Gastroesophageal sphincter (tissue), 4 donors: Measurements from ENCODE around the gene LNPK. TPM values are rescaled to one million over a fixed set of nuclear protein-coding genes. Genes with fewer than 3 reads are reported as not detected.
"Not testable (repeated sequence)": the region's sequence is repeated elsewhere in the genome, so short reads cannot be mapped to it uniquely, and the experiment has no call there.

Experiments used
- ATAC-seq: fragments of 150-250 bp; one replicate; pipeline ENCODE4 v1.9.1; 2016; ENCODE audit warnings: mild to moderate bottlenecking, moderate library complexity
- H3K27ac ChIP-seq, 4 donors: fragments of 200-600 bp; sonication (generic) in 3 of 4; 1 replicate in 3 of 4; 2 replicates in 1 of 4; pipeline ENCODE4 v1.5.1; 2016 to 2019
- H3K27me3 ChIP-seq: fragments of 200-600 bp; sonication (generic); one replicate; pipeline ENCODE4 v1.5.1; 2019
- H3K36me3 ChIP-seq, 2 donors: fragments of 200-600 bp; sonication (generic); one replicate each; pipeline ENCODE4 v1.5.1; 2019; ENCODE audit warnings: control low read depth in 1 of 2
- H3K4me1 ChIP-seq, 3 donors: fragments of 200-600 bp; sonication (generic); 1 replicate in 2 of 3; 2 replicates in 1 of 3; pipeline ENCODE4 v1.5.1; 2016 to 2019; ENCODE audit warnings: control low read depth in 2 of 3
- H3K4me3 ChIP-seq, 2 donors: fragments of 200-600 bp; sonication (generic); one replicate each; pipeline ENCODE4 v1.5.1; 2019; ENCODE audit warnings: mild to moderate bottlenecking in 1 of 2, moderate library complexity in 1 of 2
- H3K9me3 ChIP-seq, 3 donors: fragments of 200-600 bp; sonication (generic); one replicate each; pipeline ENCODE4 v1.5.1; 2017 to 2019; ENCODE audit warnings: control low read depth in 2 of 3
- CTCF ChIP-seq, 4 experiments: fragments of 200-600 bp in 2 of 4; fragments of 450-650 bp in 2 of 4; sonication (generic) in 1 of 4; IDR thresholded peaks; one replicate each; pipeline ENCODE4 v1.5.1; 2017 to 2019; ENCODE audit warnings: antibody characterized with exemption in 4 of 4, mild to moderate bottlenecking in 2 of 4, moderate library complexity in 2 of 4
- EP300 ChIP-seq: sonication (generic); formaldehyde crosslinking; IDR thresholded peaks from one replicate; pipeline ENCODE4 v1.6.1; 2017; ENCODE audit warnings: antibody characterized with exemption, mild to moderate bottlenecking
- POLR2A ChIP-seq, 2 donors: fragments of 450-650 bp; IDR thresholded peaks; one replicate each; pipeline ENCODE4 v1.6.1; 2017; ENCODE audit warnings: antibody characterized with exemption in 2 of 2, mild to moderate bottlenecking in 2 of 2, moderate library complexity in 1 of 2
- POLR2AphosphoS5 ChIP-seq: sonication (generic); formaldehyde crosslinking; IDR thresholded peaks from one replicate; pipeline ENCODE4 v1.6.1; 2017; ENCODE audit warnings: antibody characterized with exemption
- WGBS, 2 donors: methylation state at CpG; one replicate each; pipeline ENCODE4 v1.1.5; 2018; ENCODE audit warnings: low coverage in 1 of 2; 5-methylcytosine and 5-hydroxymethylcytosine counted together
- total RNA-seq, 4 donors: library from RNA; depleted of rRNA; stranded (reverse); fragments of >200 nt; gene quantifications; one replicate each; pipeline ENCODE4 v1.1.0, GENCODE V29; 2016

The LNPK gene
- total RNA-seq, 4 donors from 2014 or later, result 13.9 to 18.4 (median 15.1) TPM

- no peak overlapping the region for H3K27ac ChIP-seq
- H3K4me3 ChIP-seq, result no peak overlapping the region
- no peaks in the 10 kb centered on the region for H3K4me1 ChIP-seq
- H3K9me3 ChIP-seq, result no peaks in the 10 kb centered on the region
- 73% methylated on average over 3 of the region's 3 CpGs for WGBS, 2 donors
- H3K27me3 ChIP-seq, result peaks cover 12% of the 10 kb centered on the region
- ATAC-seq, result no peak
- TF ChIP-seq EP300 (no peak), CTCF (IDR thresholded peaks at IDR 0.05) (no peak), POLR2A (IDR thresholded peaks at IDR 0.05) (no peak), POLR2AphosphoS5 (no peak)
- H3K36me3 ChIP-seq, result no peaks in the 10 kb centered on the region
These were observed 87.2 kb downstream of the LNPK start for GRCh38 chr2:175914846-175915245.

GRCh38 chr2:175913849-175914743, 88.0 kb downstream of the LNPK start:
- H3K9me3 ChIP-seq, ATAC-seq, H3K4me1 ChIP-seq, H3K36me3 ChIP-seq, H3K4me3 ChIP-seq, H3K27ac ChIP-seq: not testable (repeated sequence)
- peaks cover 12% of the 10 kb centered on the region for H3K27me3 ChIP-seq
- WGBS, 2 donors, result 81% methylated on average over 6 of the region's 12 CpGs; no CpG with 5 or more reads in 1 of the 2 donors

GRCh38 chr2:175913267-175913666, 88.8 kb downstream of the LNPK start:
- not testable (repeated sequence) for H3K36me3 ChIP-seq, H3K4me1 ChIP-seq, ATAC-seq, H3K4me3 ChIP-seq, H3K9me3 ChIP-seq, H3K27ac ChIP-seq
- WGBS, 2 donors, result 71 to 78% methylated on average over 2 of the region's 2 CpGs
- H3K27me3 ChIP-seq, result peaks cover 12% of the 10 kb centered on the region

- Histone ChIP-seq H3K27me3 (peaks cover 7% of the 10 kb centered on the region), H3K9me3 (no peaks in the 10 kb centered on the region), H3K27ac (no peak overlapping the region), H3K4me1 (no peaks in the 10 kb centered on the region), H3K36me3 (no peaks in the 10 kb centered on the region), H3K4me3 (no peak overlapping the region)
- WGBS, 2 donors, result 42 to 55% methylated on average over 4 of the region's 4 CpGs
- TF ChIP-seq POLR2A (IDR thresholded peaks at IDR 0.05) (no peak), CTCF (IDR thresholded peaks at IDR 0.05) (no peak), POLR2AphosphoS5 (no peak), EP300 (no peak)
- ATAC-seq, result no peak
These were observed 98.0 kb downstream of the LNPK start for GRCh38 chr2:175904035-175904434.

GRCh38 chr2:175903384-175903936, 98.6 kb downstream of the LNPK start:
- Histone ChIP-seq H3K36me3 (no peaks in the 10 kb centered on the region), H3K27ac (no peak overlapping the region), H3K4me3 (no peak overlapping the region), H3K9me3 (no peaks in the 10 kb centered on the region), H3K4me1 (no peaks in the 10 kb centered on the region), H3K27me3 (peaks cover 7% of the 10 kb centered on the region)
- TF ChIP-seq CTCF (IDR thresholded peaks at IDR 0.05) (no peak), EP300 (no peak), POLR2A (IDR thresholded peaks at IDR 0.05) (no peak), POLR2AphosphoS5 (no peak)
- no peak for ATAC-seq
- WGBS, 2 donors, result 64 to 91% methylated on average over 1 of the region's 1 CpG

- WGBS, 2 donors, result 100% methylated on average over 1 of the region's 1 CpG
- H3K4me3 ChIP-seq, H3K4me1 ChIP-seq: not testable (repeated sequence)
These were observed 106.1 kb downstream of the LNPK start for GRCh38 chr2:175895957-175896356.

More at GRCh38 chr2:175895957-175896356, 106.1 kb downstream of the LNPK start:
- not testable (repeated sequence) for H3K9me3 ChIP-seq, H3K27me3 ChIP-seq, H3K36me3 ChIP-seq, ATAC-seq, H3K27ac ChIP-seq
